ENCODE measurements around the gene SPRR2A. TPM values are rescaled to one million over a fixed set of nuclear protein-coding genes. Genes with fewer than 3 reads are reported as not detected.
"Not testable (repeated sequence)": the region's sequence is repeated elsewhere in the genome, so short reads cannot be mapped to it uniquely, and the experiment has no call there.

SPRR2A gene
- under 1 TPM in 1 of 10 donors, not detected in 9; 0.28 TPM for polyA plus RNA-seq (ENCODE audit: insufficient read length in 10 of 10)
- long read RNA-seq, donor 1, result 0 reads
- long read RNA-seq, donor 2, result 0 reads
- long read RNA-seq, donor 3, result 0 reads
- long read RNA-seq, donor 4, result 0 reads
- long read RNA-seq, donor 5, result 0 reads
- long read RNA-seq, donor 6, result 0 reads
- long read RNA-seq, donor 7, result 0 reads
- long read RNA-seq, donor 8, result 0 reads
- long read RNA-seq, donor 9, result 0 reads

DNA sequence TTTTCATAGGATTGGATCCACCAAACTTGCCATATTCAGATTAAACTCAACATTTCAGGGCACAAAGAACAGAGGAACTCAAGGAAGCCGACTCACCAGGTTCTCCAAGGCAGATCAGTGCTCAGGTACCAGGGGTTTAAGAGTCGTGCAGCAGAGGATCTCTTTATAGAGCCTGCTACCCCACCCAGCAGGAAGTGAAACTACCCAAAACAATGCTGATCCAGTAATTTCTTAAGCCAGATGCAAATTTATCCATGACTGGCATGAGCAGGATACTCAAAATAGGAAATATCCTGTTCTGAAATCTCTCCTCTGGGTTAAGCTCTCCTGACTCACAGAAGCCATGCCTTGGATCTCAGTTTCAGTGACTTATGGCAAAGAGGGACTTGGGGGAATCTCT is at the start of gene SPRR2A:
SPRR2A (minus strand) TSS at position 138 of the 400 bp plus-strand sequence. CDS start 777 bp downstream, outside the sequence.
- no peak for DNase-seq

DNA sequence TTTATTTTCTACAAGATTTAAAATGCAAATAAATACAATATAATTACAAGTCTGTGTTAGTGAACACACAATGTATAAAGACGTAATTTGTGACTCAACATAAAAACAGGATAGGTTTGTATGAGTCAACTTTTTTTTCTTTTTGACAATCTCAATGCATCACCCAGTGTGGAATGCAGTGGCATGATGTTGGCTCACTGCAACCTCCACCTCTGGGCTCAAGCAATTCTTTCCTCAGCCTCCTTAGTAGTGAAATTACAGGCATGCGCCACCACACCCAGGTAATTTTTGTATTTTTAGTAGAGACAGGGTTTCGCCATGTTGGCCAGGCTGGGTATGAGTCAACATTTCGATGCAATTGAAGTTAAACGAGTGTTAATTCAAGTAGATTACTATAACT is 42.9 kb upstream of the SPRR2A start:
- no peak for DNase-seq

DNA sequence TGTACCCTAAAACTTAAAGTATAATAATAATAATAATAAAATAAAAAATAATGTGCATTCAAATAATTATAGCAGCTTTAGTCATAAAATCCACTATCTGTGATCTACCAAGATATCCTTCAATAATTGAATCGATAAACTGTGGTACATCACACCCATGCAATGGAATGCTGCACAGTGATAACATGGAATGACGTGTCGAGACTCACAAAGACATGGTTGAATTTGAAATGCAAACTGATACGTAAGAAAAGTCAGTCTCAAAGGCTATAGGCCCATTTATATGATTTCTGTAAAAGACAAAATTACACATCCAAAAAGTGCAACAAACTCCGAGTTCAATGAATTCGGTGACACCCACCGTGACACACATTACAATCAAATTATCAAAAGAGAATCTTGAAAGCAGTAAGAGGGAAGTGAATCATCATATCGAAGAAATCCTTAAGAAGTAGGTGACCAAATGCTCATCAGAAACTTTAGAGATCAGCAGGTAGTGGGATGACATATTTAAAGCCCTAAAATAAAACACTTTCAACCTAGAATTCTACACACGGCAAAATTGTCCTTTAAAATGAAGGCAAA is 42.2 kb upstream of the SPRR2A start:
- no peak for DNase-seq

DNA sequence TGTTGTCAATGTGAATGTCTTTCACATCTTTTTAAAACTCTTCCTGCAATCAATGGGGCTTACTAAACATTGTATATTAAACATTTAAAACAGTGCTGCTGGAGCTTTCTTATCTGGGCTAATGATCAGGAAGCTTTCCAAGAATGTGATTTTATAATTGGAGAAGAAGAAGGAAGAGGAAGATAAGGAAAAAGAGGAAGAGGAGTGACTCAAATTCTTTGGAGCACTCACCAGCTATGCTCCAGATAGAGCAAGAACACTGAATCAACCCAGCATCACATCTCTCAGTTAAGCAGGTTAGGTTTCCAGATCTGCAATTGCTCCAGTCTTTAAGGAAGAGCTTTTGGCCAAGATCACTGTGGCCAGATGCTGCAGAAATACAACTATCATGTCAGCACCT is 38.5 kb upstream of the SPRR2A start:
- no peak for DNase-seq

DNA sequence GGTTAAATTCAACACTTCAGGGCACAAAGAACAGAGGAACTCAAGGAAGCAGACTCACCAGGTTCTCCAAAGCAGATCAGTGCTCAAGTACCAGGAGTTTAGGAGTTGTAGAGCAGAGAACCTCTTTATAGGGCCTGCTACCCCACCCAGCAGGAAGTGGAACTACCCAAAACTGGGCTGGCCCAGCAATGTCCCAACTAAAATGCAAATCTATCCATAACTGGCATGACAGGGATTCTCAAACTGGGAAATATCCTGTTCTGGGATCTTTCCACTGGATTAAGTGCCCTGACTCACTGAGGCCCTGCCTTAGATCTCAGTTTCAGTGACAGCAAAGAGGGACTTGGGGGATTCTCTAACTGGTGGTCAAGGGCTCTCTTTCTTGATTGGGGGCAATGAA is 37.1 kb upstream of the SPRR2A start, which contains the start of gene SPRR2E:
SPRR2E (minus strand) TSS at position 101 of the 400 bp plus-strand sequence. CDS start 775 bp downstream, outside the sequence.
- no peak for DNase-seq

DNA sequence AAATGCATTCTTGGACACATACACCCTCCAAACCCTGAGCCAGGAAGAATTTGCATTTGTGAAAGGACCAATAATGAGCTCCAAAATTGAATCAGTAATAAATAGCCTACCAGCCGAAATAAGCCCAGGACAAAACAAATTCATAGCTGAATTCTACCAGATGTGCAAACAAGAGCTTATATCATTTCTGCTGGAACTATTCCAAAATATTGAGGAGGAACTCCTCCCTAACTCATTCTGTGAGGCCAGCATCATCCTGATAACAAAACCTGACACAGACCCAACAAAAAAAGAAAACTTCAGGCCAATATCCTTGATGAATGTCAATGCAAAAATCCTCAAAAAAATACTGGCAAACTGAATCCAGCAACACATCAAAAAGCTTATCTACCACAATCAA is 30.3 kb upstream of the SPRR2A start:
- peak; percentile 3 to 33 (median 8) for DNase-seq

DNA sequence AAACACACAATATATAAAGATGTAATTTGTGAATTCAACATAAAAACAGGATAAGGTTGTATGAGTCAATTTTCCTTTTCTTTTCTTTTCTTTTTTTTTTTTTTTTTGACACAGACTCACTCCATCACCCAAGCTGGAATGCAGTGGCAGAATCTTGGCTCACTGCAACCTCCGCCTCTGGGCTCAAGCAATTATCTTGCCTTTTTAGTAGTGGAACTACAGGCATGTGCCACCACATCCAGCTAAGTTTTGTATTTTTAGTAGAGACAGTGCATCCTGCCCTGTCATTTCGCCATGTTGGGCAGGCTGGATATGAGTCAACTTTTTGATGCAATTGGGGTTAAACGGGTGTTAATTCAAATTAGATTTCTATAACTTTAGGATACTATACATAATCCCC is 24.4 kb upstream of the SPRR2A start:
- no peak for DNase-seq

DNA sequence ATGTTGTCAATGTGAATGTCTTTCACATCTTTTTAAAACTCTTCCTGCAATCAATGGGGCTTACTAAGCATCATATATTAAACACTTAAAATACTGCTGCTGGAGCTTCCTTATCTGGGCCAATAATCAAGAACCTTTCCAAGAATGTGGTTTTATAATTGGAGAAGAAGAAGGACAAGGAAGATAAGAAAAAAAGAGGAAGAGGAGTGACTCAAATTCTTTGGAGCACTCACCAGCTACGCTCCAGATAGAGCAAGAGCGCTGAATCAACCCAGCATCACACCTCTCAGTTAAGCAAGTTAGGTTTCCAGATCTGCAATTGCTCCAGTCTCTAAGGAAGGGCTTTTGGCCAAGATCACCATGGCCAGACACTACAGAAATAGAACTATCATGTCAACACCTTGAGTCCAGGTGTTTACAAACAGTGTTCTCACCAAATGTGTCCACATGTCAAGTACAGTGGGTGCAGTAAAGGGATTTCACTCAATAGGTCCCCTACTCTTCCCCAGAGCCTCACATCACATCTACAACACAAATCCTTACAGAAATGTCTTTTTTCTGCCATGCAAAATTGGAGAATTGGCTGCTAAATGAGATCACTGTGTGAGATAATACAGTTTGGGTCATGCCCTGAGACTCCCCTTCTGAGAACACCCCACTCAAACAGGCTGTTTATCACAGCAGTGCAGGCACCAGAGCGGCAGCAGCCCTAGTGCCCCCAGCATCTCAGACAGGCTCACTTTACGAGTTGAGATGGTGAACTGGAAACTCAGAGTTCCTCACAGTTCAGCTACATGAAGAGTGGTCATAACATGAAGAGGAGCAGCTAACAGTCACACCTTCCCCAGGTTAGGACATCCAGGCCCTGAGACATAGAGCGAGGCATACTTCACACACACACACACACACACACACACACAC is 15.8 kb upstream of the SPRR2A start:
- no peak for DNase-seq

DNA sequence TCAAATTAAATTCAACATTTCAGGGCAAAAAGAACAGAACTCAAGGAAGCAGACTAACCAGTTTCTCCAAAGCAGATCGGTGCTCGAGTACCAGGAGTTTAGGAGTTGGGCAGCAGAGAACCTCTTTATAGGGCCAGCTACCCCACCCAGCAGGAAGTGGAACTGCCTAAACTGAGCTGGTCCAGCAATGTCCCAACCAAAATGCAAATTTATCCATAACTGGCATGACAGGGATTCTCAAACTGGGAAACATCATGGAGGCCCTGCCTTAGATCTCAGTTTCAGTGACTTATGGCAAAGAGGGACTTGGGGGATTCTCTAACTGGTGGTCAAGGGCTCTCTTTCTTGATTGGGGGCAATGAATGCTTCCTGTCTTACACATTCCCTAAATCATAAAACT is 14.2 kb upstream of the SPRR2A start, which contains the start of gene SPRR2B:
SPRR2B (minus strand) TSS at position 101 of the 400 bp plus-strand sequence. CDS start 772 bp downstream, outside the sequence.
- DNase-seq, result no peak

DNA sequence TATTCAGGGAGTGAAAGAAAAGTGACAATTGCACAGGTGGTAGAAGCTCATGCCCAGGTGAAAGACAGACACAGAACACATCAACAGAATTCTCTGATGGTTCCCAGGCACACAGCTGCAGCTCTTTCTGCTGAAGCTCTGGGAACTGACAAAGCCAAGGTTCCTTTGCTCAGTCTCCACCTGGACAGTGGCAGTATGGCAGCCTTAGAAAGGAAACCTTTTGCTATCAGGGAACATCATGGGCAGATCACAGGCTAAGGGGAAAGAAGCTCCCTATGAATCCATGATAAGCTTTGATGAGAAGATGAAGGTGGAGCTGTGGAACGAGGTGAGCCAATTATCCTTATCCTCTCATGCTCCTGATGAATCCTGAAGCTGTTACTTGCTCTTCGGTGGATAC is 12.9 kb upstream of the SPRR2A start:
- DNase-seq, result no peak

DNA sequence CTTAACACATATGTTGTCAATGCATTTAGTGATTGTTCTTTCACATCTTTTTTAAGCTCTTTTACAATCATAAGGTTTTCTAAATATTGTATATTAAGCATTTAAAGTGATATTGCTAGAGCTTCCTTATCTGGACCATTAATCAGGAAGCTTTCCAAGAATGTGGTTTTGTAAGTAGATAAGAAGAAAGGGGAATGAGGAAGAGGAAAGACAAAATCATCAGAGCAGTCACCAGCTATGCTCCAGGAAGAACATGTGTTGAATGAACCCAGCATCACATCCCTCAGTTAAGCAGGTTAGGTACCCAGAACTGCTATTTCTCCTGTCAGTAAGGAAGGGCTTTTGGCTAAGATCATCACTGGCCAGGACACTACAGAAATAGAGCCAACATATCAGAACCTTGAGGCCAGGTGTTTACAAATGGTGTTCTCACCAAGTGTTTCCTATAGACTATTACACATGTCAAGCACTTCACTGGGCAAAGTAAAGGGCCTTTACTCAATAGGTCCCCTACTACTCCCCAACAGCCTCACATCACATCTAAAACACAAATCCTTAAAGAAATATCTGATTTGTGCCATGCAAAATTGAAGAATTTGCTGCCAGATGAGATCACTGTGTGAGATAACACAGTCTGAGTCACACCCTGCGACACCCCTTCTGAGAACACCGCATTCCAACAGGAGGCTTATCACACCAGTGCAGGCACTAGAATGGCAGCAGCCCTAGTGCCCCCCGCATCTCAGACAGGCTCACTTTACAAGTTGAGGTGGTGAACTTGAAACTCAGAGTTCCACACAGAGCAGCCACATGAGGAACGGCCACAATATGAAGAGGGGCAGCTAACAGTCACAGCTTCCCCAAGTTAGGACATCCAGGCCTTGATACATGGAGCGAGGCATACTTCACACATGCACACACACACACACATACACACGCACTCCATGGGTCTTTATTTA is 1.8 kb upstream of the SPRR2A start:
- no peak for DNase-seq

DNA sequence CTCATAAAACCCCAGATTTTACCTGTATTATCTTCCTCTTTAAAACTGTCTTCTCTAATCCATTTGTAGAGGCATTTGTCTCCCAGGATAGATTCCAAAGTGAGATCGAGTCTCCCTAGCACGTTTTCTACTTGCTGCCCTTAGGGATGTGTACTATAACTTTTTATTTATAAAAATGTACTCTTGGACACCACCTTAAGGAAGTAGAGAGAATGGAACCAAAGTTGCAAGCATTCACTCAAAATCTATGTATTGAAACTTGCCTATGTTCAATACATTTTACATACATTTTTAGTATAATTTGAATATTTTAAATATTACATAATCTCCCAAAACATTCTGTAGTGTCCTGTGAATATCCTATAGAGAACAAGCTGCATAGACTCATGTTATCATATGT is 842 bp upstream of the SPRR2A start:
- DNase-seq, result no peak

DNA sequence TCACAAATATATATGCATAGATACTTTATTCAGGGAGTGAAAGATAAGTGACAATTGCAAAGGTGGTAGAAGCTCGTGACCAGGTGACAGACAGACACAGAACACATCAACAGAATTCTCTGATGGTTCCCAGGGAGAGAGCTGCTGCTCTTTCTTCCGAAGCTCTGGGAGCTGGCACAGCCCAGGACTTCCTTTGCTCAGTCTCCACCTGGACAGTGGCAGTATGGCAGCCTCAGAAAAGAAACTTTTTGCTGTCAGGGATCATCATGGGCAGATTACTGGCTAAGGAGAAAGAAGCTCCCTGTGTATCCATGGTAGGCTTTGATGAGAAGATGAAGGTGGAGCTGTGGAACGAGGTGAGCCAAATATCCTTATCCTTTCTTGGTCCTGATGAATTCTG is 1.2 kb downstream of the SPRR2A start:
- not testable (repeated sequence) for DNase-seq

DNA sequence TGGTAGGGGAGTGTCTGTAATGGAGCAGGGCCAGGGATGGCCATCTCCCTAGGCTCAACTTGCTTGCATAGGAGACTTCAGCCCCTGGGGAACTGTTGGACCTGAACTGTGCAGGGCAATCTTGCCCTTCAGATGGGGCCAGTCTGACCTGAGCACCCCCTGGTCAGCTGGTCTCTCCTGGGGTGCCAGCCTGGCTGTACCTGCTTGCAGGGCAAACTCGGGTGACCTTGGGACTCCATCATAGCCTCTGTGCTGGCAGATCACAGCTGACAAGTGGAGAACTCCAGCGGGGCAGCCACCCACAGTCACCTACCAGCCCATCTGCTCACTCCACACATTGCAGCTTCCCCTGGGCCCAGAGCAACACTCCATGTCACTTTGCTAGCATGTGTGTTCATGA is 8.1 kb downstream of the SPRR2A start:
- no peak for DNase-seq

DNA sequence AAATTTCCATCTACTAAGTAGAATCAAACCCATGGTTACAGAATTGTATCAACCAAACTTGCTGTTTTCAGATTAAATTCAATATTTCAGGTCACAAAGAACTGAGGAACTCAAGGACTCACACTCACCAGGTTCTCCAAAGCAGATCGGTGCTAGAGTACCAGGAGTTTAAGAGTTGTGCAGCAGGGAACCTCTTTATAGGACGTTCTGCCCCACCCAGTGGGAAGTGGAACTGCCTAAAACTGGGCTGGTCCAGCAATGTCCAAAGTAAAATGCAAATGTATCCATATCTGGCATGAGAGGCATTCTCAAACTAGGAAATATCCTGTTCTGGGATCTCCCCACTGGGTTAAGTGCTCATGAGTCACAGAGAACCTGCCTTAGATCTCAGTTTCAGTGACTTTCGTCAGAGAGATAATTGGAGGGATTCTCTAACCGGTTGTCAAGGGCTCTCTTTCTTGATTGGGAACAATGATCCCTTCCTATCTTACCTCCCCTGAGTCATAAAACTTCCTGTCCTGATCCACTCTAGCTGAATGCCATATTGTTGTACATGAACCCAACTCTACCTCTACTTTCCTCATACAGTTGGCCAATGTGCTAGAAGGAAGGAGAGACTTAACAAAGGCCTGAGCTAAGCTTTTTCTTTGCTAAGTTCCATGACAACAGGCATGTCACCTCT is 16.2 kb downstream of the SPRR2A start, which contains the start of gene SPRR2D:
SPRR2D (minus strand) TSS at position 171 of the 682 bp plus-strand sequence. CDS start 774 bp downstream, outside the sequence.
- DNase-seq, result no peak

DNA sequence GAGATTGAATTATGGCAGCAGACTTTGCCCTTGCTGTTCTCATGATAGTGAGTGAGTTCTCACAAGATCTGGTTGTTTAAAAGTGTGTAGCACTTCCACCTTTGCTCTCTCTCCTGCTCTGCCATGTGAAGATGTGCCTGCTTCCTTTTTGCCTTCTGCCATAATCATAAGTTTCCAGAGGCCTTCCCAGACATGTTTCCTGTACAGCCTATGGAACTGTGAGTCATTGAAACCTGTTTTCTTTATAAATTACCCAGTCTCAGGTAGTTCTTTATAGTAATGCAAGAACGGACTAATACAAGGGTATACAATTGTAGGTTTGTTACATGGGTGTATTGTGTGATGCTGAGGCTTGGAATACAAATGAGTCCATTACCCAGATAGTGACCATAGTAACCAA is 22.1 kb downstream of the SPRR2A start:
- no peak for DNase-seq

DNA sequence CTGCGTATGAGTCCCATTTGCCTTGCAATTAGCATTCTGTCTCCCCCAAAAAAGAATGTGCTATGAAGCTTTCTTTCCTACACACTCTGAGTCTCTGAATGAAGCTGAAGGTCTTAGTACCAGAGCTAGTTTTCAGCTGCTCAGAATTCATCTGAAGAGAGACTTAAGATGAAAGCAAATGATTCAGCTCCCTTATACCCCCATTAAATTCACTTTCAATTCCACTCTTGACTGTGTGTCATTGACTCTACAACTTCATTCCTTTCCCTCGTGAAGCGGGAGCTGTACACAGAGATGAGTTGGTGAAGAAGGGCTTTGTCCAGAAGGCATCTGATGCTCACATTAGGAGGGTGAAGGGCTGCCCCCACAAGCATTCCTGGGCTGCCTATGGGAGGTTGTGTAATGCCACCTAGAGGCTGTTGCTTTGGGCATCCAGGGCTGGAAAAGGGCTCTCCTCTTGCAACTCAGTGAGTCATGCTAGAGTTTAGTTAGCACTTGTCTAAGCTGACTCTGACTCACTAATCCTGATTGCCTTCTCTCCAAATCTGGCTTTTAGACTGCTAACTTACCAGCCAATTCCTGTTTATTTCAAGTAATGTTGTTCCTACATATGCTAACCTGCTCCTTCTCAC is 24.5 kb downstream of the SPRR2A start:
- peak in 1 of 3 donors; percentile 2 for DNase-seq

DNA sequence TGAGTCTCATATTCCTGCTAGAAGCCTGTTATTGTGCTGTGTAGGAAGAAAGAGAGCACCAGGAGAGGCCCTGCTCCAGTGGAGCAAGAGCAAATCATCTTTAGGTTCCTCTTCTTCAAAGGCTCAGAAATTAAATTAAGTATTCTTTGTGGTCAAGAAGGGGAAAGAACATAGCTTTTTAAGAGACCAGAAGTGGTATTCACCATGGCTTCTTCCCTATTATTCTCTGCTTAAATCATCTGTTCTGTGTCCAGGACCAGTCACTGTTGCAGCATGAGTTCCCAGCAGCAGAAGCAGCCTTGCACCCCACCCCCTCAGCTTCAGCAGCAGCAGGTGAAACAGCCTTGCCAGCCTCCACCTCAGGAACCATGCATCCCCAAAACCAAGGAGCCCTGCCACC is 25.2 kb downstream of the SPRR2A start:
- DNase-seq, result no peak

DNA sequence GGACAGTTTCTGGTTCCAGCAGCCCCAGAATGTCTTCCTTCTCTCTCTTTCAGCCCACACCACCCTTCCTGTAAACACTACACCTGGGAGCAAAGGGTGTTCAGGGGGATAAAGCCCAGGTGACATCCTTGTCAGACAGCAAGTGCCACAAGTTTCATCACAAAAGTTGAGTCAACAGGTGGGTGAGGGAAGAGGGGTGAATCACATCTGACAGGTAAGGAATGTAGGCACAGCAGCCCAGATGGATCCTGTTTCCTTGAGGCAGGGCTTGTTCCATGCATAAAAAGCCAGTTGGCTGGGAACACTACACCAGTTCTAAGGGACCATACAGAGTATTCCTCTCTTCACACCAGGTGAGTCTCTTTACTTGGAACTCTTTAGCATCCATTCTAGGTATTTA is 26.4 kb downstream of the SPRR2A start, which contains the start of gene SPRR1B:
SPRR1B (plus strand) TSS at position 309 of the 400 bp plus-strand sequence. CDS start 1,143 bp downstream, outside the sequence.
- no peak for DNase-seq

DNA sequence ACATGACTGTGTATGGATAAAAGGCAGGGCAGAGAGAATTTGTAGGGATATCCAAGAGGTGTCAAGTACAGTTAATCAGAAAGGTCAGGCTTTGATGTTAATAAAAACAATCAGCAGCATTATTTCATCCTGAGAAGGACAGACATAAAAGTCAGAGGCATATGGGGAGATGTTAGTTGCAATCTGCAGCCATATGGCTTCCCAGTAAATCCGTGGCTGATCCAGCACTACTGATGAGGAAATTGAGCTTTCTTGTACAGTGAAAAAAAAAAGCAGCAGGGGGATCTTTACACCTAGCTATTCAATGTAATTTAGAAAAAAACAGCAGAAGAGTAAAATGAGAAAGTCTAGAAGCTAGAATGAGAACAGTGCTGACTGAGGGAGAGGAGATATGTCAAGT is 28.5 kb downstream of the SPRR2A start:
- no peak for DNase-seq

Data from muscle of back (tissue), 13 donors.